Mammary epithelial cell (primary cell): ENCODE measurements around the gene HCN3.

Source experiments
- EZH2 ChIP-seq: IDR thresholded peaks from 2 replicates; pipeline ENCODE4 v1.6.1; 2012; ENCODE audit warnings: low read length, inconsistent platforms, borderline replicate concordance
- TF ChIP-seq, protein P1 (sequence below), 2 donors: IDR thresholded peaks in 1 of 2; conservative IDR thresholded peaks in 1 of 2; 2 replicates each; pipeline ENCODE4 v1.5.1; 2011 to 2012; ENCODE audit warnings: inconsistent platforms in 2 of 2, low read length in 2 of 2, mild to moderate bottlenecking in 2 of 2, control low read depth in 1 of 2, low read depth in 1 of 2; ENCODE audit not compliant: insufficient read depth in 1 of 2; ENCODE audit errors: extremely low read depth in 1 of 2

DNA sequence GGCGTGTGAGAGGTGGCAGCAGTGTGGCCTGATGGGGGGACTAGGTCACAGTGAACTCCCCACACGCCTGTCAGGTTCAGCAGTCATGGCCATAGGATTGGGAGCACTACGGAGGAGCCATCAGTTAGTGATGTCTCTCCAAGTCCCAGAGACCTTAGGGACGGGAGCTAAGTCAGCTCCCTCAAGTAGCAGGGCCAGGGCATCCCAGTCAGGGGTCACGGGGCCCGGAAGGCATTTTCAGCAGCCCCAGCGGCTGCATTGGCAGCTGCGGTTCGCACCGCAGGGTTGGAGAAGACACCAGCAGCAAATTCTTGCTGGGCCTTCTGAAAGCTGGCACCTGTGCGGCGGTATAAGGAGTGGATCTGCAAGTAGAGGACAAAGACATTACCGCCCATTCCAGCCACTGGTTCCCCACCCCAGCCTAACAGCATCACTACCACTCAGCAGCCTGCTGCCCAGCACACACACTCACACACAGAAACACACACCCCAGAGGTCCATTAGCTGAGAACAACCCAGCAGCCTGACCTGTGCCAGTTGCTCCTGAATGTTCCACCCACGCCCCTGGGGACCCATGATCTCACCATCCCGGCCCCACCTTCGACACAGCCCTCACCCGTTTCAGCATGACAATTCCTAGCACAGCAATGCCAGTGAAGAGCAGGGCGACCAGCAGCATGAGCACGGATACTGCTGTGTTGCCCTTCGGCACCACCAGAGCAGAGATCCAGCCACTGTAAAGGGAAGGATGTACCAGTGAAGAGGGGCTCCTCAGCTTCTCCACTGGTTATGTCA is 21.0 kb upstream of the HCN3 start:
- no peak for TF ChIP-seq EZH2
- TF ChIP-seq, protein P1, sequence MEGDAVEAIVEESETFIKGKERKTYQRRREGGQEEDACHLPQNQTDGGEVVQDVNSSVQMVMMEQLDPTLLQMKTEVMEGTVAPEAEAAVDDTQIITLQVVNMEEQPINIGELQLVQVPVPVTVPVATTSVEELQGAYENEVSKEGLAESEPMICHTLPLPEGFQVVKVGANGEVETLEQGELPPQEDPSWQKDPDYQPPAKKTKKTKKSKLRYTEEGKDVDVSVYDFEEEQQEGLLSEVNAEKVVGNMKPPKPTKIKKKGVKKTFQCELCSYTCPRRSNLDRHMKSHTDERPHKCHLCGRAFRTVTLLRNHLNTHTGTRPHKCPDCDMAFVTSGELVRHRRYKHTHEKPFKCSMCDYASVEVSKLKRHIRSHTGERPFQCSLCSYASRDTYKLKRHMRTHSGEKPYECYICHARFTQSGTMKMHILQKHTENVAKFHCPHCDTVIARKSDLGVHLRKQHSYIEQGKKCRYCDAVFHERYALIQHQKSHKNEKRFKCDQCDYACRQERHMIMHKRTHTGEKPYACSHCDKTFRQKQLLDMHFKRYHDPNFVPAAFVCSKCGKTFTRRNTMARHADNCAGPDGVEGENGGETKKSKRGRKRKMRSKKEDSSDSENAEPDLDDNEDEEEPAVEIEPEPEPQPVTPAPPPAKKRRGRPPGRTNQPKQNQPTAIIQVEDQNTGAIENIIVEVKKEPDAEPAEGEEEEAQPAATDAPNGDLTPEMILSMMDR (conservative IDR thresholded peaks at IDR 0.05 in 1 of 2, IDR thresholded peaks at IDR 0.05 in 1 of 2; ENCODE audit: extremely low read depth in 1 of 2, insufficient read depth in 1 of 2, low read depth in 1 of 2, low read length in 2 of 2), result no peak
